H4 (cell line): ENCODE measurements around the gene PROS1. TPM values are rescaled to one million over a fixed set of nuclear protein-coding genes. Genes with fewer than 3 reads are reported as not detected.
"Not testable (repeated sequence)": the region's sequence is repeated elsewhere in the genome, so short reads cannot be mapped to it uniquely, and the experiment has no call there.

Experiments
- DNase-seq: peaks from one replicate; pipeline ENCODE4 v3.0.0-alpha.2; 2015; ENCODE audit warnings: low spot score
- total RNA-seq: library from RNA; depleted of rRNA; stranded (reverse); fragments of >200 nt; shearing (Covaris generic); gene quantifications from 2 replicates; pipeline ENCODE4 v1.2.3, GENCODE V29; 2014; rRNA removed

Gene PROS1
- total RNA-seq, 1 experiment from 2014 or later, result 10.3 TPM

DNA sequence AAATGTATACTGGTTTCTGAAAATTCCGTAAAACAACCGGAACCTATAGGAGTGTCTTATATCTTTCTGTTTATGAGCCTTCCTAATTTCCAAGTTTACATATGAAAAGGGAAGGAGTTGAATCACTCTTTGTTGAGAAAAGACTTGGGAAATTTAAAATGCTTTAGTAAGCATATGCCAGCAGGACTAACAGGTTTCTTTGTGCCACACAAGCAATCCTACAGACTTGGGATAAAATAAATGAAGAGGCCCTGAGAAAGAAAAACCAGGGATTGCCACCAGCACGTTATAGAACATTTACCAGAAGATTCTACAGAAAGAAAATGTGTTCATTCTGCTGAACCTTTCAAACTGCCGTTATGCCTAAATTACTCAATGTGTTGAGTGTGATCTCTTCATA, 96.3 kb downstream of the PROS1 start:
- not testable (repeated sequence) for DNase-seq

DNA sequence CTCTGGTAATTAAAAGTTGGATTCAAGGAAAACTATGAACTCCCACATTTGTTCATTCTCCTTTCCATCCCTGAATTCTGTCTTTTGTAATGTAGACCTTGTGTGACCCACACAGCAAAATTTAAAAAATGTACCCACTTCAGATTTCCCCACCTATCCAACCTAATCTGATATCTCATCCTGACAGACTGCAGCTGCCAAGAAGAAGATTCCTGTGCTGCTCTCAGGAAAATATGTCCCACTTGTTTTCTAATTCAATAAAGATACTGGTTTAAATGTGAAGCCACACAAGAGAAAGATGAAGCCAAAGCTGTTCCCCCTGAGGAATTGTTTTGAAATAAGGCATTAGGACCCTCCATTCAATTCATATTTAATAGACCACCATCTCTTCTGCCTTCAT, 100.3 kb downstream of the PROS1 start:
- DNase-seq, result not testable (repeated sequence)

DNA sequence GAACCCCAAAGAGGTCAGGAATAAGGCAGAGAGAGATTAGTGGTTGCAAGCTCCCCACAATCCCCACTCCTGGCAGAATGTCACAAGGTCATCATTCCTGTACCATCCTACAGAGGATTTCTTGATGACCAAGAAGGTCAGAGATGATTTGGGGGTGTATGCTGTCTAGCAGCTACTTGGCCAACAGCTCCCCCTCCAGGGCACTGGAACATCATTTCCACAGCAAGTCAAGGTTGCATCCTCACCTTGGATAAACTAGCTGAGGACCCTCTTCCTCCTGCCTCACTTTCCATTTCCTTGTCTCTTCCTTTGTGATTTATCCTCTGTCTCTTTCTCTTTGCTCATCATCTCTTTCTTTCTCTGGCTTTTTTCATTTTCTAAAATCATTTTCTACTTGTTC, 106.3 kb downstream of the PROS1 start:
- no peak for DNase-seq

DNA sequence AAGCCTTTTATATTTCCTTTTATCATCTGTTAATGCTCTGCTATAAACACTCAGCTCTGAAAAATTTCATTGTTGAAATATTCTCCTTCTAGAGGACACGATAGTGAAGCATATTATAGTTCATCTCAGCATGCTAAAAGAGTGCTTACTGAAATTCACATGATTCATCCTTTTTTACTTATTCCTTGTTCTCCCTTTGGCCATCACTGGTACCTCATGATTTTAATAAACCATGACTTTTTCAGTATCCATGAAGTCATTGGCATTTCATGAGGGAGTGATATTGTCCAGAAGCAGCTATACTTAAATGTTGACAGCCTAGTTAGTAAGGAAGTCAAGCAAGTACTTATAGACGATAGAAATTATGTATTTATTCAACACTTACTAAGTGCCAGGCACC, 112.7 kb downstream of the PROS1 start:
- no peak for DNase-seq

DNA sequence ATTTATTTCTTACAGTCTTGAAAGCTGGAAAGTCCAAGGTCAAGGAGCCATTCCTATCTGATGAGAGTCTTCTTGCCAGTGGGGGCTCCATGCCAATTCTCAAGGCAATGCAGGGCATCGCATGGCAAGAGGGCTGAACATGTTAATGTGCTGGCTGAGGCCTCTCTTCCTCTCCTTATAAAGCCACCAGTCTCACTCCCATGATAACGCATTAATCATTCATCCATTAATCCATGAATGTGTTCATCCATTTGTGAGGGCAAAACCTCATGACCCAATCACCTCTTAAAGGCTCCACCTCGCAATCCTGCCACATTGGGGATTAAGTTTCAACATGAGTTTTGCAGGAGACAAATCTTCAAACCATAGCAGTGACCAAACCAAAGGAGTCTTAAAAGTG, 118.3 kb downstream of the PROS1 start:
- DNase-seq, result no peak

DNA sequence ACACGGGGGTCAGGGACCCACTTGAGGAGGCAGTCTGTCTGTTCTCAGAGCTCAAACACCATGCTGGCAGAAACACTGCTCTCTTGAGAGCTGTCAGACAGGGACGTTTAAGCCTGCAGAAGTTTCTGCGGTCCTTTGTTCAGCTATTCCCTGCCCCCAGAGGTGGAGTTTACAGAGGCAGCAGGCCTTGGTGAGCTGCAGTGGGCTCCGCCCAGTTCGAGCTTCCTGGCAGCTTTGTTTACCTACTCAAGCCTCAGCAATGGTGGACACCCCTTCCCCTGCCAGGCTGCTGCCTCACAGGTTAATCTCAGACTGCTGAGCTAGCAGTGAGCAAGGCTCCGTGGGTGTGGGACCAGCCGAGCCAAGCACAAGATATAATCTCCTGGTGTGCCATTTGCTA, 121.5 kb downstream of the PROS1 start:
- not testable (repeated sequence) for DNase-seq

DNA sequence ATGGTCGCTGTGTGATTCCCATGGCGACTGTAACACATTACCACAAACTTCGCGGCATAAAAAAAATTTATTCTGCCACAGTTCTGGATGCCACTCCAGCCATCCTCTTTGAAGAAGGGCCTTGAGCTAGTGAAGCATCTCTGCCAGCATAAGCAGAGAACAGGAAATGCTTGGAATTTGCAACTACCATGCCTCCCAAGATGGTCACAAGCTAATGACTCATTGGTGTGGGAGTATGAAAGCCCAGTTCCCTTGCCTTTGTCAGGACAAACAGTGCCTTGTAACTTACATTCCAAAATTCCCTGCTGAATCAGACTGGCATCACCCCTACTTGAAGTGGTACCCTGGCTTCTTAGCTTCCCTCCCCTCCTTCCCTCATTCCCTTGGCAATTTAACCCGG, 129.7 kb downstream of the PROS1 start:
- DNase-seq, result peak; percentile 77

DNA sequence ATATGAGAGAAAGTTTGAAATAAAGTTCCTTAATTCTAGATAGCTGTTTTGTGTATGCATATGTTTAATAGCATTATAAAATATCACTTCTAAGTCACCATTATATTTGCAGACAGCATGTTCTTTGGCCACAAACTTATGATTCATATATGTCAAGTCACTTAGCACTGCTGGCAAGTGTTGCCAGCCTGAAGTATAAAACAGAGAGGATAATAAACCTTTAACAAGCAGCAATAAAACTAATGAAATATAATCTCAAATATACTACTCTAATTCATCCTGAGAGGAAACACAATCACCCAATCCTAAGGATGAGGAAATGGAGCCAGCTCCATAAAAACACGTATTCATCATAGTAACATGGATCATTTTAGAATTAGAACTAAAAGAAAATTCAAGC, 134.5 kb downstream of the PROS1 start:
- DNase-seq, result not testable (repeated sequence)

Other genes with a start within 250 kb of the PROS1 start
- gene ARL13B, start 6.3 kb upstream of the PROS1 start, total RNA-seq, result 6.8 and 8.6 TPM in 2 replicates
- gene STX19, start 54.7 kb upstream of the PROS1 start, total RNA-seq, result not detected in 2 replicates
- 3.9 and 5.8 TPM in 2 replicates for gene DHFR2, start 89.0 kb upstream of the PROS1 start, total RNA-seq
- gene NSUN3, start 89.2 kb upstream of the PROS1 start, total RNA-seq, result 6.7 and 13.3 TPM in 2 replicates